Measurements from ENCODE around the gene MTMR3. TPM values are rescaled to one million over a fixed set of nuclear protein-coding genes. Genes with fewer than 3 reads are reported as not detected.

The MTMR3 gene
- polyA plus RNA-seq, 2 of the 4 experiments (the other 2 are of a cell fraction): 7.4 to 18.8 TPM

DNA sequence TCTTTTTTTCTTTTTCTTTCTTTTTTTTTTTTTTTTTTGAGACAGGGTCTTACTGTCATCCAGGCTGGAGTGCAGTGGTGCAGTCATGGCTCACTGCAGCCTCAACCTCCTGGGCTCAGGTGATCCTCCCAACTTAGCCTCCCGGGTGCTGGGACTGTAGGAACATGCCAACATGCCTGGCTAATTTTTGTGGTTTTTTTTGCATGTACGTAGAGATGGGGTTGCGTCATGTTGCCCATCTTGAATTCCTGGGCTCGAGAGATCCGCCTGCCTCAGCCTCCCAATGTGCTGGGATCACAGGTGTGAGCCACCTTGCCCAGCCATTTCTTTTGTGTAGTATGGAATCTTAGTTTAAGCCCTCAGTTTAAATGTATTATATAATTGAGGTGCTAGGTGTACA is 20.4 kb downstream of the MTMR3 start (continued):
- TF ChIP-seq, protein P1, sequence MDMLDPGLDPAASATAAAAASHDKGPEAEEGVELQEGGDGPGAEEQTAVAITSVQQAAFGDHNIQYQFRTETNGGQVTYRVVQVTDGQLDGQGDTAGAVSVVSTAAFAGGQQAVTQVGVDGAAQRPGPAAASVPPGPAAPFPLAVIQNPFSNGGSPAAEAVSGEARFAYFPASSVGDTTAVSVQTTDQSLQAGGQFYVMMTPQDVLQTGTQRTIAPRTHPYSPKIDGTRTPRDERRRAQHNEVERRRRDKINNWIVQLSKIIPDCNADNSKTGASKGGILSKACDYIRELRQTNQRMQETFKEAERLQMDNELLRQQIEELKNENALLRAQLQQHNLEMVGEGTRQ (IDR thresholded peaks at IDR 0.05): no peak
- TF ChIP-seq, protein P2, sequence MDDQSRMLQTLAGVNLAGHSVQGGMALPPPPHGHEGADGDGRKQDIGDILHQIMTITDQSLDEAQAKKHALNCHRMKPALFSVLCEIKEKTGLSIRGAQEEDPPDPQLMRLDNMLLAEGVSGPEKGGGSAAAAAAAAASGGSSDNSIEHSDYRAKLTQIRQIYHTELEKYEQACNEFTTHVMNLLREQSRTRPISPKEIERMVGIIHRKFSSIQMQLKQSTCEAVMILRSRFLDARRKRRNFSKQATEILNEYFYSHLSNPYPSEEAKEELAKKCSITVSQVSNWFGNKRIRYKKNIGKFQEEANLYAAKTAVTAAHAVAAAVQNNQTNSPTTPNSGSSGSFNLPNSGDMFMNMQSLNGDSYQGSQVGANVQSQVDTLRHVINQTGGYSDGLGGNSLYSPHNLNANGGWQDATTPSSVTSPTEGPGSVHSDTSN (IDR thresholded peaks at IDR 0.05): no peak
- TF ChIP-seq MAFK (IDR thresholded peaks at IDR 0.05; ENCODE audit: partially characterized antibody) (no peak), KDM5A (IDR thresholded peaks at IDR 0.05) (no peak), HEYL (CRISPR knock-in tag; IDR thresholded peaks at IDR 0.05) (no peak)

DNA sequence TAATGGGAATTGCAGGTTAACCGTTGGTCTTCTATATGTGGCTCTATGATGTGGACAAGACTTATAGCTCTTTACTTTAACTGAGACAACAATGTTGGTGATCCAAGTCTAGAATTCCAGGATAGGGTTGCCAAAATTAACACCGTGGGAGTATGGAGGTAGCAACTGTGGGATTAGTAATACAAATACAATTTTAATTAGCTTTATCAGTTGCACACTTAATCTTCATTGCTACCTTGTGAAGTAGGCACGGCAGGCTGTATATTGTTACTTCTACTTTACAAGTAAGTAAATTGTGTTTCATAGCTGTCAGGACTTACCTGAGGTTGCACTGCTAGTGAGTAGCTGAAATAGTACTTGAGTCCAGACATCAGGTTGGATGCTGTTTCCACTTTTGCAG is 21.0 kb downstream of the MTMR3 start:
- ATAC-seq: no peak

DNA sequence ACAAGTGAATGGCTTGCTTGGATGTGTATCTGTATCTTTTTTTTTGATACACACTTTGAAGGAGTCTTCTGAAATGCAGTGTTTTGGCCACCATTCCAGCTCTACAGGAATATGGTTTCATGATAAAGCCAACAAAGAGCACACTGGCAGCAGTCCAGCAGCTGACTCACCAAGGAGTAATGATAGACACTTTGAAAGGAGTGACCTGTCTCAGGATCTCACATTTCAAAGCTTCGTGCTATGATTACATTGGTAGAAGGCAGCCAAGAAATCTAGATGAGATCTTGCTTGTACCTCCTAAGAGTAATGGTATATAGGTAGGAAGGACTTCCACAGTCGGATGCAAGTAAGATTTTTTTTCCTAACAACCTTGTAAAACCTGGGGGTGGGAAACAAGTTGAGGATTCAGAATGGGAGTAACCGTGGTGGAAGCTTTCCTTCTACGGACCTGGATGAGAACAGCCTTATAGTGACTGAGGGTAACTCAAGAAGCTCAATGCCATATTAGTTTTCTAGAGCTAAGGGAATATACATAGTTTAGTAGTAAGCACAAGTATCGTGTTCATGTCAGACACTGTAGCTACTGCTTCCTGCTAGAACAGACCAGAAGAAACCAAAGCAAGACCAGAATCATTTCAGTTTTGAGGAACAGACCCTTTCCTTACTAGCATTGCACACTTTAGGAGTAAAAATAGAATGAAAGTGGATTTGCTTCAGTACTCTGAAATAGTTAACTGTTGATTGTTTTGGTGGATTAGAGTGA is 25.0 kb downstream of the MTMR3 start:
- 12% methylated on average over 5 of the region's 5 CpGs for WGBS (ENCODE audit: missing lambda C conversion rate)
- ATAC-seq: peak; percentile 96
- H3K4me1 ChIP-seq: peaks cover 56% of the 10 kb centered on the region
- H3K9me3 ChIP-seq: no peaks in the 10 kb centered on the region
- peak; percentile 56 for FAIRE-seq
- peak overlapping the region; percentile 22; the same call in 1 of the 3 replicates for H3K4me3 ChIP-seq
- H3K4me2 ChIP-seq: peak overlapping the region; percentile 84
- ChIA-PET POLR2A (no interaction called here), CTCF (interaction anchor here (0.6 to 1.6 kb wide), 4 partner anchors 28 to 97 kb away, joined by 3 to 5 read pairs (median 3); no protein-coding TSS in a partner anchor)
- peak overlapping the region; percentile 54 to 79 for H3K27ac ChIP-seq
- peak; percentile 74 to 86 for DNase-seq (ENCODE audit: low read depth in 1 of 2, low spot score in 1 of 2)
- TF ChIP-seq EHF (CRISPR knock-in tag; IDR thresholded peaks at IDR 0.05) (no peak), JUNB (IDR thresholded peaks at IDR 0.05) (peak; percentile 59), JUN (IDR thresholded peaks at IDR 0.05) (no peak), POLR2A (IDR thresholded peaks at IDR 0.05; ENCODE audit: low read length) (no peak), PHF8 (IDR thresholded peaks at IDR 0.05; ENCODE audit: borderline replicate concordance, low read depth) (no peak), MAZ (IDR thresholded peaks at IDR 0.05; ENCODE audit: borderline replicate concordance, low read depth, low read length) (no peak), MYC (IDR thresholded peaks at IDR 0.05; ENCODE audit: borderline replicate concordance, low read length) (no peak), NFE2L2 (conservative IDR thresholded peaks at IDR 0.05; ENCODE audit: low read length) (no peak), FOSB (CRISPR knock-in tag; IDR thresholded peaks at IDR 0.05) (no peak), CBX2 (IDR thresholded peaks at IDR 0.05; ENCODE audit: borderline replicate concordance, low read depth) (no peak), SREBF2 (IDR thresholded peaks at IDR 0.05) (no peak), ZC3H11A (IDR thresholded peaks at IDR 0.05) (no peak), ZSCAN20 (CRISPR knock-in tag; IDR thresholded peaks at IDR 0.05) (no peak), TP53 (CRISPR knock-in tag; IDR thresholded peaks at IDR 0.05) (no peak), RNF2 (IDR thresholded peaks at IDR 0.05; ENCODE audit: borderline replicate concordance, low read depth) (no peak)
- TF ChIP-seq, protein P3, sequence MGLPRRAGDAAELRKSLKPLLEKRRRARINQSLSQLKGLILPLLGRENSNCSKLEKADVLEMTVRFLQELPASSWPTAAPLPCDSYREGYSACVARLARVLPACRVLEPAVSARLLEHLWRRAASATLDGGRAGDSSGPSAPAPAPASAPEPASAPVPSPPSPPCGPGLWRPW (IDR thresholded peaks at IDR 0.05): no peak
- TF ChIP-seq, protein P4, sequence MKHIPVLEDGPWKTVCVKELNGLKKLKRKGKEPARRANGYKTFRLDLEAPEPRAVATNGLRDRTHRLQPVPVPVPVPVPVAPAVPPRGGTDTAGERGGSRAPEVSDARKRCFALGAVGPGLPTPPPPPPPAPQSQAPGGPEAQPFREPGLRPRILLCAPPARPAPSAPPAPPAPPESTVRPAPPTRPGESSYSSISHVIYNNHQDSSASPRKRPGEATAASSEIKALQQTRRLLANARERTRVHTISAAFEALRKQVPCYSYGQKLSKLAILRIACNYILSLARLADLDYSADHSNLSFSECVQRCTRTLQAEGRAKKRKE (CRISPR knock-in tag; IDR thresholded peaks at IDR 0.05; ENCODE audit: low read depth): no peak
- TF ChIP-seq, protein P1 (IDR thresholded peaks at IDR 0.05): no peak

More for the DNA sequence above, 21.0 kb downstream of the MTMR3 start:
- ChIA-PET CTCF (interaction anchor here (0.8 to 2.1 kb wide), 4 partner anchors 20 to 185 kb away, joined by 3 to 5 read pairs (median 5); no protein-coding TSS in a partner anchor), POLR2A (no interaction called here)
- TF ChIP-seq CBX2 (IDR thresholded peaks at IDR 0.05; ENCODE audit: borderline replicate concordance, low read depth) (no peak), TP53 (CRISPR knock-in tag; IDR thresholded peaks at IDR 0.05) (no peak), RFX5 (IDR thresholded peaks at IDR 0.05) (no peak), RAD21 (conservative IDR thresholded peaks at IDR 0.05 in 1 of 2, IDR thresholded peaks at IDR 0.05 in 1 of 2) (no peak), EP300 (IDR thresholded peaks at IDR 0.05) (no peak), KDM5A (IDR thresholded peaks at IDR 0.05) (no peak), HOXB13 (CRISPR knock-in tag; IDR thresholded peaks at IDR 0.05; ENCODE audit: low read depth) (no peak), PHF8 (IDR thresholded peaks at IDR 0.05; ENCODE audit: borderline replicate concordance, low read depth) (no peak), RARB (CRISPR knock-in tag; IDR thresholded peaks at IDR 0.05) (no peak), EHF (CRISPR knock-in tag; IDR thresholded peaks at IDR 0.05) (no peak), NFE2L2 (conservative IDR thresholded peaks at IDR 0.05; ENCODE audit: low read length) (no peak)
- TF ChIP-seq, protein P2 (IDR thresholded peaks at IDR 0.05): no peak
- TF ChIP-seq, protein P5, sequence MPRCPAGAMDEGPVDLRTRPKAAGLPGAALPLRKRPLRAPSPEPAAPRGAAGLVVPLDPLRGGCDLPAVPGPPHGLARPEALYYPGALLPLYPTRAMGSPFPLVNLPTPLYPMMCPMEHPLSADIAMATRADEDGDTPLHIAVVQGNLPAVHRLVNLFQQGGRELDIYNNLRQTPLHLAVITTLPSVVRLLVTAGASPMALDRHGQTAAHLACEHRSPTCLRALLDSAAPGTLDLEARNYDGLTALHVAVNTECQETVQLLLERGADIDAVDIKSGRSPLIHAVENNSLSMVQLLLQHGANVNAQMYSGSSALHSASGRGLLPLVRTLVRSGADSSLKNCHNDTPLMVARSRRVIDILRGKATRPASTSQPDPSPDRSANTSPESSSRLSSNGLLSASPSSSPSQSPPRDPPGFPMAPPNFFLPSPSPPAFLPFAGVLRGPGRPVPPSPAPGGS (IDR thresholded peaks at IDR 0.05): no peak
- no peak for DNase-seq (ENCODE audit: low read depth in 1 of 2, low spot score in 1 of 2)
- no peak for FAIRE-seq
- Histone ChIP-seq H3K4me1 (peaks cover 47% of the 10 kb centered on the region), H3K9me3 (no peaks in the 10 kb centered on the region), H3K4me2 (no peak overlapping the region), H3K27ac (no peak overlapping the region), H3K4me3 (no peak overlapping the region)
- 76% methylated on average over 3 of the region's 3 CpGs for WGBS (ENCODE audit: missing lambda C conversion rate)

Data from A549 (cell line).